ENCODE data around the gene CHGA.

The CHGA gene

DNA sequence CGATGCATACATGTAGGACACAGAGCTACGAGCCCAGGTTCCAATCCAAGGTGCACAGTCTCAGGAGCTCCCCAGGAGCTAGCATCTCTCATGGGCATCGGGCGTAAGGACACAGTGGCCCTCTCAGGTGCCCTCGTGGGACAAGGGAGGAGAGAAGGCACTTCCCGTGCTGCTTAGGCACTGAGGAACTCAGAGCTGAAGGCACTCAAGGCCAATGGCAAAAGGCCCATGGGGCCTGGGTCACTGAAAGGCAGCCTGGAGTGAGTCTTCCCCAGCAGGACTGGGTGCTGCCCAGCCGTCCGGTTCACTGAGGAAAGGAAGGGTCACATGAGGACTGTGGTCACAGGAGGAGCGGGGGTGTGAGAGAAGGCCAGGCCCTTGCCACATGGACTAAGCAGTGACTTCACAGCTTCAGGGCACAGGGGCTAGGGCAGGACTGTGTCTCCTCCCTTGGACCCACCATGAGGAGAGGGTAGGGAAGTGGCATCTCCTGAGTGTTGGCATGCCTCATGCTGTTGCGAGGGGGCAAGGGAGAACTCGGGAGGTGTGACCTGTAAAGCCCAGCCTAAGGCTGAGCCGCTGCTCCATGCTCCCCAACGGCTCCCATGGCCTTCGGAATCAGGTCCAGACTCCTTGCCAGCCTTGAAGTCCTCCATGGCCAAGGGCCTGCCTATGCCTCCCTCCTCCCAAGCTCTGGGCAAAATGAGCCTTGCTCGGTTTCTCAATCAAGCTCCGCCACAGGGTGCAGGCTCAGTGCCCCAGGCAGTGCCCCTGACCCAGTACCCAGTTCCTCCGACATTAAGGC, 51.8 kb downstream of the CHGA start:
- in situ Hi-C loops (cut with MboI; ENCODE audit: low sequenced_read_pairs), result no loop called here

DNA sequence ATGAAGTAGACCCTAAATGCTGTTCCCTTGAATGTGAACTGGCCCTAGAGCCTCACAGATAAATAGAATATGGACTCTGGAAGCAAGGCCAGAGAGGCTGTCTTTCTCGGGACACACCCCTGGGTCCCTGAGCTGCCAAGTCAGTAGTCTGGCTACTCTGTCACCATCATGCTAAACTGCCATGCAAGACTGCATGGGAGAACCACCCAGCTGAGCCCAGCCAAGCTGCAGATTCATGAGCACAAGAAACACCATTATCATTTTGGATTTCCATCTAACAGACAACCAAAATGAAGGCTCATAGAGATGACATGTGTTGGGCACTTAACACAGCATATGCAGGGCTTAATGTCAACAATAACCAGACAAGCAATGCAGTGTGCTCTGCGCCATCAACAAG, 53.3 kb downstream of the CHGA start:
- in situ Hi-C loops (cut with MboI; ENCODE audit: low sequenced_read_pairs), result no loop called here

DNA sequence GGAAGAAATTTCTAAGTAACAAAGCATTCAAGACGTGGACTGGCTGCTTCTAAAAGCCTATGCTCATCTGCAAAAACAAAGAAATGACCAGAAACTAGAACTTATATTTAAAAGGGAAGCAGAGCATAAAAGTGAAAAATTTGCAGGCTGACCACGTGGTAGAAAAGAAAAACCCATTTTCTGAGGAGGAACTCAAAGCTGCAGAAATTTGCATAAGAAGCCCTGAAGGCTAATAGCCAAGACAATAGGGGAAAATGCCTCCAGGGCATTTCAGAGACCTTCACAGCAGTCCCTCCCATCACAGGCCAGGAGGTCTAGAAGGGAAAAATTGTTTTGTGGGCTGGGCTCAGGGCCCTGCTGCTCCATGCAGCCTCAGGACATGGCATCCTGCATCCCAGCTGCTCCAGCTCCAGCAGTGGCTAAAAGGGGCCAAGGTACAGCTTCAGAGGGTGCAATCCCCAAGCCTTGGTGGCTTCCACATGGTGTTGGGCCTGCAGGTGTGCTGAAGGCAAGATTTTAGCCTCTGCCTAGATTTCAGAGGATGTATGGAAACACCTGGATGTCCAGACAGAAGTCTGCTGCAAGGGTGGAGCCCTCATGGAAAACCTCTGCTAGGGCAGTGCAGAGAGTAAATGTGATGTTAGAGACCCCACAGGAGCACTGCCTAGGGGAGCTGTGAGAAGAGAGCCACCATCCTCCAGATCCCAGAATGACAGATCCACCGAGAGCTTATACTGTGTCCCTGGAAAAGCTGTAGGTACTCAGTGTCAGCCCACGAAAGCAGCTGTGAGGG, 55.5 kb downstream of the CHGA start:
- in situ Hi-C loops (cut with MboI; ENCODE audit: low sequenced_read_pairs), result no loop called here

DNA sequence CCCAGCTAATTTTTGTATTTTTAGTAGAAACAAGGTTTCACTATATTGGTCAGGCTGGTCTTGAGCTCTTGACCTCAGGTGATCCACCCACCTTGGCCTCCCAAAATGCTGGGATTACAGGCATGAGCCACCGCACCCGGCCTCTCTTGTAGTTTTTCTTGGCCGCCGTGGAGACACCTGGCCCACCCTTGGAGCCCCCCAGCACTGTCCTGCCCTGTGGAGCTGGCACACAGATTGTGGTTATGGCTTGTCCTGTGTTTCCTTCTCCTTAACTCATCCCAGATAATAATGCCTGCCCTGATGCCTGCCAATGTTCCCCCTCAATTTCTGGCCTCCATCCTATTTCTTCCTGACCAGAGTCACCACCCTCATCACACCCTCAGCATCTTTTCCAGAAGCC, 57.9 kb downstream of the CHGA start:
- in situ Hi-C loops (cut with MboI; ENCODE audit: low sequenced_read_pairs), result no loop called here

GRCh38 chr14:92981726-92982125, 58.8 kb downstream of the CHGA start:
- in situ Hi-C loops (cut with MboI; ENCODE audit: low sequenced_read_pairs), result no loop called here

GRCh38 chr14:92982956-92983355, 60.0 kb downstream of the CHGA start:
- in situ Hi-C loops (cut with MboI; ENCODE audit: low sequenced_read_pairs), result no loop called here

- in situ Hi-C loops (cut with MboI; ENCODE audit: low sequenced_read_pairs), result no loop called here
These were observed 61.3 kb downstream of the CHGA start for GRCh38 chr14:92984082-92984788.

All from hTERT RPE-1 (cell line).